DMS79 (cell line): ENCODE data around the gene PARP11.
A peak's percentile ranks its signal among the peaks of the same experiment; 100 is the strongest.

Experiments
- DNase-seq: peaks from one replicate; lab custom pipeline; 2025; lab: John Stamatoyannopoulos, UW

PARP11 gene

GRCh38 chr12:3872800-3873636 is at the start of gene PARP11:
Gene PARP11, minus strand, starts transcription at chr12:3873399. Its CDS starts 170 bp downstream, at chr12:3873229.
- peak; percentile 92 for DNase-seq

GRCh38 chr12:3922033-3922432 is 48.8 kb upstream of the PARP11 start:
- no peak for DNase-seq

GRCh38 chr12:3921526-3921925 is 48.3 kb upstream of the PARP11 start:
- no peak for DNase-seq

GRCh38 chr12:3921151-3921471 is 47.9 kb upstream of the PARP11 start:
- DNase-seq: no peak

- no peak for DNase-seq
Observed at GRCh38 chr12:3920351-3921150, 47.4 kb upstream of the PARP11 start.

- no peak for DNase-seq
Observed at GRCh38 chr12:3913278-3913677, 40.1 kb upstream of the PARP11 start.

- no peak for DNase-seq
Observed at GRCh38 chr12:3912863-3913262, 39.7 kb upstream of the PARP11 start.

GRCh38 chr12:3911409-3911808 is 38.2 kb upstream of the PARP11 start:
- DNase-seq: no peak

- no peak for DNase-seq
Observed at GRCh38 chr12:3905664-3906063, 32.5 kb upstream of the PARP11 start.

- DNase-seq: no peak
Observed at GRCh38 chr12:3904999-3905398, 31.8 kb upstream of the PARP11 start.

- DNase-seq: no peak
Observed at GRCh38 chr12:3902921-3903320, 29.7 kb upstream of the PARP11 start.

- DNase-seq: no peak
Observed at GRCh38 chr12:3901116-3901515, 27.9 kb upstream of the PARP11 start.

- DNase-seq: no peak
Observed at GRCh38 chr12:3898756-3899155, 25.6 kb upstream of the PARP11 start.

GRCh38 chr12:3897371-3897971 is 24.3 kb upstream of the PARP11 start:
- no peak for DNase-seq

- no peak for DNase-seq
Observed at GRCh38 chr12:3896801-3897351, 23.7 kb upstream of the PARP11 start.

- no peak for DNase-seq
Observed at GRCh38 chr12:3896356-3896755, 23.2 kb upstream of the PARP11 start.

- DNase-seq: no peak
Observed at GRCh38 chr12:3892631-3893030, 19.4 kb upstream of the PARP11 start.

- DNase-seq: no peak
Observed at GRCh38 chr12:3891201-3891600, 18.0 kb upstream of the PARP11 start.

GRCh38 chr12:3888659-3889058 is 15.5 kb upstream of the PARP11 start:
- DNase-seq: no peak

GRCh38 chr12:3885277-3886094 is 12.3 kb upstream of the PARP11 start:
- DNase-seq: peak; percentile 14

GRCh38 chr12:3884671-3885070 is 11.5 kb upstream of the PARP11 start:
- no peak for DNase-seq
